Activated naive CD8-positive, alpha-beta T cell treated with anti-CD3 and anti-CD28 coated beads, Interleukin-2, amount 10 ng/mL, durations not matched to agents 7 days and 5 days (primary cell): Measurements from ENCODE around the gene RBM10. TPM values are rescaled to one million over a fixed set of nuclear protein-coding genes. Genes with fewer than 3 reads are reported as not detected.

Source experiments
- ATAC-seq: fragments of 150-1000 bp; cut with Tn5 transposase; one replicate; pipeline ENCODE4 v1.10.0; 2021; ENCODE audit warnings: low read depth, moderate library complexity
- POLR2A ChIA-PET: fragments of 350-600 bp; sonication (Branson Sonifier 250); formaldehyde crosslinking; loops from one replicate; lab custom pipeline; 2021; ENCODE audit warnings: antibody characterized with exemption; lab: Charles Lee
- DNase-seq: peaks from one replicate; pipeline ENCODE4 v3.0.0; 2021
- H3K27ac Mint-ChIP-seq: one replicate; pipeline ENCODE4 v1.8.0; 2022; ENCODE audit warnings: mild to moderate bottlenecking, mixed read lengths
- H3K27me3 Mint-ChIP-seq: one replicate; pipeline ENCODE4 v1.8.0; 2022; ENCODE audit warnings: mild to moderate bottlenecking, moderate library complexity, mixed read lengths
- H3K36me3 Mint-ChIP-seq: one replicate; pipeline ENCODE4 v1.8.0; 2021; ENCODE audit warnings: mild to moderate bottlenecking, mixed read lengths
- H3K4me1 Mint-ChIP-seq: one replicate; pipeline ENCODE4 v1.8.0; 2021; ENCODE audit warnings: mixed read lengths
- H3K4me3 Mint-ChIP-seq: one replicate; pipeline ENCODE4 v1.8.0; 2022; ENCODE audit warnings: mild to moderate bottlenecking, moderate library complexity, mixed read lengths
- H3K9me3 Mint-ChIP-seq: one replicate; pipeline ENCODE4 v1.8.0; 2021; ENCODE audit warnings: mixed read lengths
- total RNA-seq, 2 experiments: library from RNA; stranded (reverse); gene quantifications; one replicate each; pipeline ENCODE4 v1.2.3, GENCODE V29; 2021

RBM10 gene
- total RNA-seq, 2 experiments from 2014 or later: 59.9 to 61.2 TPM

DNA sequence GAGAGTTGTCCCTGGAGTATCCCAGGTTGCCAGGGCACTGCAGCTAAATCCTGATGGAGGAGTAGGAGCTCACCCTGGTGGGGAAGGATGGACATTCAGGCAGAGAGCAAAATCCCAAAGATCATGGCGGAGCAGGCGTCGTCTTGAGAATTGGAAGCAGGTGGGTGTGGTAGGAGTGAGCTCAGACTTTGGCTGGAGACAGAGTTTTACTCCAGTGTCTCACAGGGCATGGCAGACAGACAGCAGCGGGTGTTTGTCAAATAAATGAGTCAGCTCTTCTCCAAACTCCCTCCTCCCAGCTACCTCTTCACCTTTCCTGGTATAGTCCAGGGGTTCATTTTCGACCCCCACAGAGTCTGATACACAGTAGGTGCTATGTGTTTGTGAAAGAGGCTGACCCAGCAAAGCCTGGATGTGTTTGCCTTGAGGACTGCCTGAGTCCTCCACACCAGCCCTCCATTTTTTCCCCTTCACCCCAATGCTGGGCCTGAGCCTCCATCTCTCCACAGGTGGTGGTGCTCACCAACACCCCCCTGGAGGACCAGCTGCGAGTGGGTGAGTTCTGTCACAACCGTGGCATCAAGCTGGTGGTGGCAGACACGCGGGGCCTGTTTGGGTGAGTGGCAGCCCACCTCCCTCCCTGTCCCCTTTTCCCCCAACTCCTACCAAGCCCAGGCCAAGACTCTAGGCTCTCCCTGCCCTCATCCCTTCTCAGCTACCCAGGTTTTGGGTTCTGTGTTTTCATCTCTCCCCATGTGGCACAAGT is 55.5 kb downstream of the RBM10 start:
- Mint-ChIP-seq H3K27me3 (no peaks in the 10 kb centered on the region), H3K9me3 (no peaks in the 10 kb centered on the region), H3K36me3 (peaks cover 13% of the 10 kb centered on the region), H3K4me1 (peaks cover 20% of the 10 kb centered on the region), H3K4me3 (no peak overlapping the region), H3K27ac (no peak overlapping the region)
- DNase-seq: no peak
- POLR2A ChIA-PET: interaction anchor here (0.6 kb wide), 1 partner anchor 51 kb away, joined by 5 read pairs; no protein-coding TSS in a partner anchor
- ATAC-seq: no peak

DNA sequence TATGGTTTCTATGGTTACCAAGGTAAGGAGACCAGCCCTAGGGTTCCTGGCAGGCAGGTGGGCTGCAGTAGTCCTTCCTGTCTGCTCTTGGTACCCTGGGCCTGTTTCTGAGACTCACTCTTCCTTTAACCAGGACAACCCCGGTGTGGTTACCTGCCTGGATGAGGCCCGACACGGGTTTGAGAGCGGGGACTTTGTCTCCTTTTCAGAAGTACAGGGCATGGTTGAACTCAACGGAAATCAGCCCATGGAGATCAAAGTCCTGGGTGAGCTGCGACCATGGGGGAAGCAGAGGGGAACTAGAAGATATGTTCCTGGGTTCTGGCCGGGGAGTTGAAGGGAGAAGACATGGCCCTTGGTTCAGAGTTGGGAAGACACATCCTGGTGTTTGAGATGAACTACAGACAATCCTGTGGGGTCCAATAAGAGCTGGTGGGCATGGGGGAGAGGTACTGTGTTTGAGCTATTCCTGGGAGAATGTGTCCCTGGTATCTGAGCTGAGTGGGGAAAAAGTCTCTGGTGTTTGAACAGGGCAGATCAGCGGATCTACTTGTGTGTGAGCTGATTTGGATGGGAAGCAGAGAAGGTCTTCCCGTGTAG is 56.4 kb downstream of the RBM10 start:
- POLR2A ChIA-PET: interaction anchor here (0.6 kb wide), 1 partner anchor 50 kb away, joined by 5 read pairs; no protein-coding TSS in a partner anchor
- DNase-seq (no peak), ATAC-seq (no peak)
- Mint-ChIP-seq H3K27me3 (no peaks in the 10 kb centered on the region), H3K4me1 (peaks cover 12% of the 10 kb centered on the region), H3K27ac (no peak overlapping the region), H3K4me3 (no peak overlapping the region), H3K9me3 (no peaks in the 10 kb centered on the region), H3K36me3 (peaks cover 7% of the 10 kb centered on the region)

- no peaks in the 10 kb centered on the region for H3K27me3 Mint-ChIP-seq
- ATAC-seq (no peak), DNase-seq (no peak)
- peaks cover 3% of the 10 kb centered on the region for H3K4me1 Mint-ChIP-seq
- peaks cover 6% of the 10 kb centered on the region for H3K36me3 Mint-ChIP-seq
- no peaks in the 10 kb centered on the region for H3K9me3 Mint-ChIP-seq
- no peak overlapping the region for H3K4me3 Mint-ChIP-seq
- POLR2A ChIA-PET: no interaction called here
- peak overlapping the region; percentile 25 for H3K27ac Mint-ChIP-seq
Observed at GRCh38 chrX:47202316-47202715, 57.3 kb downstream of the RBM10 start.

DNA sequence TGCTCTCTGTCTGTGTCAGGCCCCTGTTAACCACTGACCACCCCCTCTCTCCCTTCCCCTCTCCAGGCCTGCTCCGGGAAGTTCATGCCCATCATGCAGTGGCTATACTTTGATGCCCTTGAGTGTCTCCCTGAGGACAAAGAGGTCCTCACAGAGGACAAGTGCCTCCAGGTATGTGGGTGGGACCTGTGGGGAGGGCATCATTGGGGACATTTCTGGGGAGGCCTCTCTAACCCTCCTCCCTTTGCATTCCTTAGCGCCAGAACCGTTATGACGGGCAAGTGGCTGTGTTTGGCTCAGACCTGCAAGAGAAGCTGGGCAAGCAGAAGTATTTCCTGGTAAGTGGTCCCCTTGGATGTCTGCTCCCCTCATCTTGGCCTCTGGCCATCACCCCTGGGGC is 57.9 kb downstream of the RBM10 start:
- ATAC-seq (no peak), DNase-seq (no peak)
- H3K27me3 Mint-ChIP-seq: no peaks in the 10 kb centered on the region
- H3K4me3 Mint-ChIP-seq: no peak overlapping the region
- H3K4me1 Mint-ChIP-seq: no peaks in the 10 kb centered on the region
- no peaks in the 10 kb centered on the region for H3K9me3 Mint-ChIP-seq
- no peak overlapping the region for H3K27ac Mint-ChIP-seq
- H3K36me3 Mint-ChIP-seq: peaks cover 6% of the 10 kb centered on the region
- POLR2A ChIA-PET: no interaction called here

GRCh38 chrX:47204970-47205369 is 59.9 kb downstream of the RBM10 start:
- POLR2A ChIA-PET: no interaction called here

GRCh38 chrX:47206316-47206715 is 61.3 kb downstream of the RBM10 start:
- POLR2A ChIA-PET: no interaction called here
- no peak for DNase-seq
- H3K4me3 Mint-ChIP-seq: no peak overlapping the region
- H3K36me3 Mint-ChIP-seq: peaks cover 1% of the 10 kb centered on the region
- no peaks in the 10 kb centered on the region for H3K4me1 Mint-ChIP-seq
- no peaks in the 10 kb centered on the region for H3K27me3 Mint-ChIP-seq
- no peak for ATAC-seq
- no peak overlapping the region for H3K27ac Mint-ChIP-seq
- H3K9me3 Mint-ChIP-seq: no peaks in the 10 kb centered on the region

More at GRCh38 chrX:47204970-47205369, 59.9 kb downstream of the RBM10 start:
- no peaks in the 10 kb centered on the region for H3K4me1 Mint-ChIP-seq
- no peaks in the 10 kb centered on the region for H3K27me3 Mint-ChIP-seq
- peaks cover 5% of the 10 kb centered on the region for H3K36me3 Mint-ChIP-seq
- H3K27ac Mint-ChIP-seq: no peak overlapping the region
- H3K9me3 Mint-ChIP-seq: no peaks in the 10 kb centered on the region
- no peak for ATAC-seq
- no peak for DNase-seq
- no peak overlapping the region for H3K4me3 Mint-ChIP-seq

DNA sequence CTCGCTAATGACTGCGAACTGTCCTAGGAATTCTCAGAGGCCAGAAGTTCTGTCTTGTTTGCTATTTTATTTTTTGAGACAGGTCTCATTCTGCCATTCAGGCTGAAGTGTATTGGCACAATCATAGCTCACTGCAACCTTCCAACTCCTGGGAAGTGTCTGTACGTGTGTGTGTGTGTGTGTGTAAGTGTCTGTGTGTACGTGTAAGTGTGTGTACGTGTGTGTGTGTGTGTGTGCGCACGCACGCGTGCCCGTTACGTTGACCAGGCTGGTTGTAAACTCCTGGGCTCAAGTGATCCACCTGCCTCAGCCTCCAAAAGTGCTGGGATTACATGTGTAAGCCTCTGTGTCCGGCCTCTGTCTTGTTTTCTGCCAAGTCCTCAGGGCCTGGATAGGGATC is 63.1 kb downstream of the RBM10 start:
- H3K27me3 Mint-ChIP-seq: no peaks in the 10 kb centered on the region
- no peak overlapping the region for H3K4me3 Mint-ChIP-seq
- H3K9me3 Mint-ChIP-seq: no peaks in the 10 kb centered on the region
- POLR2A ChIA-PET: no interaction called here
- no peak for ATAC-seq
- peaks cover 9% of the 10 kb centered on the region for H3K36me3 Mint-ChIP-seq
- DNase-seq: no peak
- H3K27ac Mint-ChIP-seq: no peak overlapping the region
- no peaks in the 10 kb centered on the region for H3K4me1 Mint-ChIP-seq

DNA sequence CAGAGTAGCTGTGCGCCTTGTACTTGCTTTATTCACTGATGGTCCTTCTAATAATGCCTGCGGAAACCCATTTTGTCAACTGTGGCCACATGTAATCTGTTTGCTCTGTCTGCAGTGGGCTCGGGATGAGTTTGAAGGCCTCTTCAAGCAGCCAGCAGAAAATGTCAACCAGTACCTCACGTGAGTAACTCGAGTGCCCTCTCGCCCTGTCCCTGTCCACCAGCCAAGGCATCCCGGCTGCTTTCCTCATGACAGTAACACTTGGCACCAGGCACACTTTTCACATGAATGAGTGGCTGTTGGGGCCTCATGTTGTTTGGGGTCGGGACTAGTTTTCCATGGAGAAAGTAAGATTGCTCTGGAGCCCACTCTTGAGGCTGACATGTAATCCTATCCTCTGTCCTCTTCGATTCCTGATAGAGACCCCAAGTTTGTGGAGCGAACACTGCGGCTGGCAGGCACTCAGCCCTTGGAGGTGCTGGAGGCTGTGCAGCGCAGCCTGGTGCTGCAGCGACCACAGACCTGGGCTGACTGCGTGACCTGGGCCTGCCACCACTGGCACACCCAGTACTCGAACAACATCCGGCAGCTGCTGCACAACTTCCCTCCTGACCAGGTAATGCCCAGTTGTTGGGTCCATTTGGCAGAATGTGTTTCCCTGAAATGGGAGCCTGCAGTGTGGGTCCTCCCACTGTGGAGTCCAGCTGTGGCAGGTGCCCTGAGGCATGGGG is 64.7 kb downstream of the RBM10 start:
- Mint-ChIP-seq H3K36me3 (peaks cover 9% of the 10 kb centered on the region), H3K4me1 (no peaks in the 10 kb centered on the region), H3K27ac (no peak overlapping the region), H3K4me3 (no peak overlapping the region), H3K27me3 (no peaks in the 10 kb centered on the region), H3K9me3 (no peaks in the 10 kb centered on the region)
- ATAC-seq (no peak), DNase-seq (no peak)
- POLR2A ChIA-PET: no interaction called here

DNA sequence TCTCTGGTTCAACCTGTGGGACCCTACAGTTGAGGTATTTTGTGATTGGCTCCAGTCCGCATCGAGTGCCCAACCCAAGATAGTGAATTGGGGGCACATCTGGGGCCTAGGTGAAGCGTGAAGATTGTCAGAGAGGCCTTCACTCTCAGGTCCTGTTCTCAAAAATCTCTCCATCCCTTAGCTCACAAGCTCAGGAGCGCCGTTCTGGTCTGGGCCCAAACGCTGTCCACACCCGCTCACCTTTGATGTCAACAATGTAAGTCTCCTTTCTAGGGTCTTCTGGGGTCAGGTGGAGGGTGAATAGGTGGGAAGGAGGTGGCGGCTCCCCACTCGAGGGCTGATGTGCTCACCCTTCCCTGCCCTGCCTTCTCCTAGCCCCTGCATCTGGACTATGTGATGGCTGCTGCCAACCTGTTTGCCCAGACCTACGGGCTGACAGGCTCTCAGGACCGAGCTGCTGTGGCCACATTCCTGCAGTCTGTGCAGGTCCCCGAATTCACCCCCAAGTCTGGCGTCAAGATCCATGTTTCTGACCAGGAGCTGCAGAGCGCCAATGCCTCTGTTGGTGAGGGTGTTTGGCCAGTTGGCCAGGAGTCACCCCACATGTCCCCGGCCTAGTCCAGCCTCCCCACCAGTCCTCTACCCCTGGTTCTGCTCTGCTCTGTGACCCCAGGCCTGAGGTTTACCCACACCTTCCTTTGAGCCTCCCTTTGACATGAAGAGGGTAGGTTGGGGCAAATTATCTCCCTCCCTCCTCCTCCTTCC is 65.8 kb downstream of the RBM10 start:
- Mint-ChIP-seq H3K27ac (peak overlapping the region; percentile 55), H3K27me3 (no peaks in the 10 kb centered on the region), H3K9me3 (no peaks in the 10 kb centered on the region), H3K4me1 (no peaks in the 10 kb centered on the region), H3K4me3 (no peak overlapping the region), H3K36me3 (peaks cover 12% of the 10 kb centered on the region)
- ATAC-seq: no peak
- POLR2A ChIA-PET: no interaction called here
- no peak for DNase-seq

DNA sequence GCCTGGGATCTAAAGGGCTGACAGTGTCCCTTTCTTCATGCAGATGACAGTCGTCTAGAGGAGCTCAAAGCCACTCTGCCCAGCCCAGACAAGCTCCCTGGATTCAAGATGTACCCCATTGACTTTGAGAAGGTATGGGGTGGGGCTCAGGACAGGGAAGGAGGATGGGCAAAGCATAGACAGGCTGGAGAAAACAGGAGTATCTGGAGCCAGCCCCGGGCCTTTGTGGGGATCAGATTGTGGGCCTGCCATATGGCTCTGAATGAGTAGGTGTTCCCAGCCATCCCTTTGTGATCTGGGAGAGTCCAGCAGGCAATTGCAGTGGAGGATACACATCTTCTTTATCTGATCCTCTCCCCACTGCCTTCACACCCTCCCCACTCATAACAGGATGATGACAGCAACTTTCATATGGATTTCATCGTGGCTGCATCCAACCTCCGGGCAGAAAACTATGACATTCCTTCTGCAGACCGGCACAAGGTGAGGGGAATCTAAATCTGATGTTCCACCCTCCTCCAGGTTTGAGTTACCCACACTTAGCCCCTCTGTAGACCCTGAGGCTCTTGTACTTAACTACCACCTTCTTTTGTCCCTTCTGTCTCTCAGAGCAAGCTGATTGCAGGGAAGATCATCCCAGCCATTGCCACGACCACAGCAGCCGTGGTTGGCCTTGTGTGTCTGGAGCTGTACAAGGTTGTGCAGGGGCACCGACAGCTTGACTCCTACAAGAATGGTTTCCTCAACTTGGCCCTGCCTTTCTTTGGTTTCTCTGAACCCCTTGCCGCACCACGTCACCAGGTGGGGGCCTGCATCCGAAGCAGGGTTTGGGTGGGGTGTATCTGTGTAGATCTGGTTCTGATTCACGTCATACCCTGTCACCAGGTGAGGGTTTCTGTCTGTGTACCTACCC is 67.6 kb downstream of the RBM10 start:
- POLR2A ChIA-PET: no interaction called here
- no peak overlapping the region for H3K27ac Mint-ChIP-seq
- H3K9me3 Mint-ChIP-seq: no peaks in the 10 kb centered on the region
- DNase-seq (no peak), ATAC-seq (no peak)
- H3K36me3 Mint-ChIP-seq: peaks cover 18% of the 10 kb centered on the region
- H3K27me3 Mint-ChIP-seq: no peaks in the 10 kb centered on the region
- no peak overlapping the region for H3K4me3 Mint-ChIP-seq
- peaks cover 10% of the 10 kb centered on the region for H3K4me1 Mint-ChIP-seq

DNA sequence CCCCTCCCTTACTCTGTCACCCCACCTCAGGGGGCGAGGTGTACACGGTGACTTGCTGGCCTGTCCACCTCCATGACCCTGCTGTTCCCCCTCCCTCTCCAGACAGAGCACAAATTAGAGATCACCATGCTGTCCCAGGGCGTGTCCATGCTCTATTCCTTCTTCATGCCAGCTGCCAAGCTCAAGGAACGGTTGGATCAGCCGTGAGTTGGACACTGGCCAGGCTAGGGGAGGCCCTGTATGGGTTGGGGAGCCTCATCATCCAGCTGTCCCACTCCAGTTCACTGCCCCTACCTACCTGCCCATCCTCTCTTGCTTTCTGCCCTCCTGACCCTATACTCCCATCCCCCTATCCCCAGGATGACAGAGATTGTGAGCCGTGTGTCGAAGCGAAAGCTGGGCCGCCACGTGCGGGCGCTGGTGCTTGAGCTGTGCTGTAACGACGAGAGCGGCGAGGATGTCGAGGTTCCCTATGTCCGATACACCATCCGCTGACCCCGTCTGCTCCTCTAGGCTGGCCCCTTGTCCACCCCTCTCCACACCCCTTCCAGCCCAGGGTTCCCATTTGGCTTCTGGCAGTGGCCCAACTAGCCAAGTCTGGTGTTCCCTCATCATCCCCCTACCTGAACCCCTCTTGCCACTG is 69.5 kb downstream of the RBM10 start:
- no peak for DNase-seq
- no peak for ATAC-seq
- no peaks in the 10 kb centered on the region for H3K9me3 Mint-ChIP-seq
- peaks cover 20% of the 10 kb centered on the region for H3K36me3 Mint-ChIP-seq
- no peaks in the 10 kb centered on the region for H3K27me3 Mint-ChIP-seq
- H3K4me1 Mint-ChIP-seq: peaks cover 14% of the 10 kb centered on the region
- POLR2A ChIA-PET: interaction anchor here (1.5 kb wide), 1 partner anchor 19 kb away, joined by 3 read pairs; no protein-coding TSS in a partner anchor
- H3K4me3 Mint-ChIP-seq: no peak overlapping the region
- no peak overlapping the region for H3K27ac Mint-ChIP-seq
